GOT3 (cell line): ENCODE data around the gene RFX8.

Experiments used
- DNase-seq: peaks from one replicate; lab custom pipeline; 2025; ENCODE audit warnings: mixed read lengths; lab: John Stamatoyannopoulos, UW

RFX8 gene

GRCh38 chr2:101348883-101349282, 126.0 kb downstream of the RFX8 start:
- no peak for DNase-seq
